ENCODE measurements around the gene MAP3K7.

Gene MAP3K7

GRCh38 chr6:90484385-90484784 lies 102.5 kb downstream of the MAP3K7 start:
- DNase-seq (ENCODE audit: low spot score): no peak

- no peak for DNase-seq (ENCODE audit: low spot score)
Observed at GRCh38 chr6:90483956-90484355, 102.9 kb downstream of the MAP3K7 start.

- DNase-seq (ENCODE audit: low spot score): no peak
Observed at GRCh38 chr6:90483116-90483839, 103.6 kb downstream of the MAP3K7 start.

DNA sequence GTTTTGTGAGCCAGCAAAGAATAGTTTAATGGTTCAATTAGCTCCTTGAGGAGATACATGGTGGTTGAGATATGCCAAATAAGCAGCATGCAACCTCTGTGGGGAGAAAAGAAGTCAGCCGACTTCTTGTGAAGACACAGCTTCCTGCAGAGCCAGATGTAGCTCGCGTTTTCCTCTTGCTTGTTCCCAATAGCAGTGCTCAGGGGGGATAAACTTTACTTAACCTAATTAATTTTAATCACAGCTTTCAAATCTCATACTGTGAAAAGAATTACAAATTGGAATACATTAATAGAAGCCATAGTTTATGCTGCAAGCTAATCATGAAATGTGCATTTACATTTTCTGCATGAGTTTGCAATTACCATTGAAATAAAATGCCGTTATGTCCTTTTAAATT lies 106.2 kb downstream of the MAP3K7 start:
- no peak for DNase-seq (ENCODE audit: low spot score)

GRCh38 chr6:90479603-90479926 lies 107.3 kb downstream of the MAP3K7 start:
- no peak for DNase-seq (ENCODE audit: low spot score)

DNA sequence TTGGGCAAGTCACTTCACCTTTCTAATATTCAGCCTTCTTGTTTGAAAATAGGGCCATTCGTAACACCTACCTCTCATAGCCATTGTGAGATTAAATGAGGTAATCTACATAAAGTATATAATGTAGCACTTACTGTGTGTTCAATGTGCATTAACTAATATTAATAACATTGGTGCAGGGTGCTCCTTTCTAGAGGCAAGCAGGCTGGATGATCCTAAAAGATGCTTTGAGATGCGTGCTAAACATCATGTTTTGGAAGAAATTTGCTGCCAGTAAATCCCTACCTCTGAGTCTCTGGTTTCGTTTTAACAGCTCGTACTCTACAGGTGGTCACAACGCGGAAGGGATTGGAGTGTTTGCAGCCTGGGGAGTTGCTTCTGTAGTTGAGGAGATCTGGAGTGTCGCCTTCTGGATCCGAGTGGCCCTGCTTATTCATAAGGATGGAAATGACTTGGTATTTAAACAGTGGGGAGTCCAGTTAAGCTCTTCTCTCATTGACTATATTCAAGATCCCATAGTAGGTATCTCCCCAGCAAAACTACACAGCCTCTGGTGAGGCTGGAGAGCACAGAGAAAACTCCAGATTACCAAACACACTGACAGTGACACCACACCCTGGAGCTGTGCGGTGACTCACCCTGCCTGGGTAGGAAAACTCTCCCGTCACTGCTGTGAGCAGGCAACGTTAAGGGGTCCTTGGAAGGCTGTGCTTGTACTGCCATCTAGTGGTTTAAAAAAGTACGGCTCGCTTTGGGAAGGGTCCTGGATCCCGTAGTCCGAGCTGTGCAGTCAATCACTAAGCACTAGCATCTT lies 107.9 kb downstream of the MAP3K7 start:
- peak; percentile 92 for DNase-seq (ENCODE audit: low spot score)

GRCh38 chr6:90478278-90478677 lies 108.6 kb downstream of the MAP3K7 start:
- no peak for DNase-seq (ENCODE audit: low spot score)

GRCh38 chr6:90477366-90477765 lies 109.5 kb downstream of the MAP3K7 start:
- no peak for DNase-seq (ENCODE audit: low spot score)

GRCh38 chr6:90472716-90473115 lies 114.2 kb downstream of the MAP3K7 start:
- peak; percentile 50 for DNase-seq (ENCODE audit: low spot score)

- DNase-seq (ENCODE audit: low spot score): no peak
Observed at GRCh38 chr6:90471263-90471662, 115.6 kb downstream of the MAP3K7 start.

DNA sequence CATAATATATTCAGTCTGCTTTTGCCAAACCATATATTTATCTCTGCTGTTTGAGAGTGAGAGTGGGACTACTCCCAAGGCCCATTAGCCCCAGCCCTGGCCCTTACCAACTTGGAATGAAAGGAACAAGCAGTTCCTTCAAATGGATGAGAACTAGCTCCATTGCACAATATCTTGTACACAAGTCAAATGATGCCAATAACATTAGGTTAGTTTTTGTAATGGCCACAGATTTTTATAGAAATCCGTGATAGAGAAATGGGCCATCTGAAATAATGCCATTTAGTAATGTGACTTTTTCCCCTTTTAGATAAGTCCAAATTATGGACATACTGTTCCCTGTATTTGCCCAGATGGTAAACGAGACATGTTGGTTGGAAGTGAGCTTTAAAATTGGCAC lies 117.0 kb downstream of the MAP3K7 start:
- DNase-seq (ENCODE audit: low spot score): no peak

DNA sequence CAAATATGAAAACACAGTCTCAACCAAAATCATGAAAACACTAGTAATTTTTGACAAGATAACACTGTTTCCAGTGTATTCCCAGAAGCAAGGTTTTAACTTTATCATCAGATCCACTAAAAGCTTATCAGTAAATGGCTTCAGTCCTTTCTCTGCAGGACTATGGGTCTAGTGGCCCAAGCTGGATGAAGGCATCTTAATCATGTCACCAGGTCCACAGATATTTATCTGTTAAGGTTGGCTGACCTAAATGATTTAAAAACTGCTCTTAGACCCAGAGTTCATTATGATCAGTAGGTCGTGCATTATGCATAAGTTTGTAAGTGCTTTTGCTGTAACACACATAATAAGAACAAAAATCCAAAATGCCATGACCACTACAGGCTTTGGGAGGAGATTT lies 118.0 kb downstream of the MAP3K7 start:
- DNase-seq (ENCODE audit: low spot score): no peak

DNA sequence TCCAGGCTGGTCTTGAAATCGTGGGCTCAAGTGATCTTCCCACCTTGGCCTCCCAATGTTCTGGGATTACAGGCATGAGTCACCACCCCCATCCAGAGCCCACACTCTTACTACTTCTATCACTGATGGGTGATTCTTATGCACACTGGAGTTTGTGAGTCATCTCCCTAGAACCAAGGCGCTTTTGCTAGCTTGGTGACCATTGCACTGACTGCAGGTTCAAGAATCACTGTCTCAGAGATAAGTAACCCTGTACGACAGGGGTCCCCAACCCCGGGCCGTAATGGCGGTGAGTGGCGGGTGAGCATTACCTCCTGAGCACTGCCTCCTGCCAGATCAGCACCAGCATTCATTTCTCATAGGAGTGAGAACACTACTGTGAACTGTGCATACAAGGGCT lies 118.8 kb downstream of the MAP3K7 start:
- no peak for DNase-seq (ENCODE audit: low spot score)

DNA sequence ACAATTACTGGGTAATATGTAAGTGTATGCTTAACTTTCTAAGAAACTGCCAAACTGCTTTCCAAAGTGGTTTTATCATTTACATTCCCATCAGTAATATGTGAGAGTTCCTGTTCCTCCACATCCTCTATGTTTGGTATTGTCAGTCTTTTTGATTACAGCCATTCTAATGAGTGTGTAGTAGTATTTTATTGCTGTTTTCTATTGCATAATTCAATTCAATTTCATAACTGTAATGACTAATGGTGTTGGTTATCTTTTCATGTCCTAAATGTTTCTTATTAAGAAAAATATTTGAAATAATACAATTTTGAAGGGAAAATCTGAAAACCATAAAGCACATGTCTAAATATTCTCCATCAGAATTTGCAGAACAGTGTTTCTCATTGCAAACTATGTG lies 119.3 kb downstream of the MAP3K7 start:
- no peak for DNase-seq (ENCODE audit: low spot score)

- peak; percentile 34 for DNase-seq (ENCODE audit: low spot score)
Observed at GRCh38 chr6:90466154-90466940, 120.5 kb downstream of the MAP3K7 start.

GRCh38 chr6:90465686-90466085 lies 121.2 kb downstream of the MAP3K7 start:
- no peak for DNase-seq (ENCODE audit: low spot score)

- DNase-seq (ENCODE audit: low spot score): no peak
Observed at GRCh38 chr6:90464507-90464906, 122.4 kb downstream of the MAP3K7 start.

DNA sequence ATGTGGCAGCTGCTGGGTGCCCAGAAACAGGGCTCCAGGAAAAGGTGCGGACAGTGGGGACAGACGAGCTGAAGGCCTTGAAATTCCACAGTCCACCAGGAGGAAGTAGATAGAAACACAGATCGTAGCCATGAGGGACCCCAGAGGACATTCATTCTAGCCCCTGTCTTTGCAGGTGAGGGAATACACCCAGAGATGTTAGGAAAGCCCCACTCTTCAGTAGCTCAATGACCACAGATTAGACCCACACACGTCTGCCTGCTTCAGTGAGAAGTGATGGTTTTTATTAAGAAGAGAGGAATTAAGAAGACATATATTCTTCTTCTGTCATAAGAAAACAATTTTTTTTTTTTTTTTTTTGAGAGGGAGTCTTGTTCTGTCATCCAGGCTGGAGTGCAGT lies 123.0 kb downstream of the MAP3K7 start:
- no peak for DNase-seq (ENCODE audit: low spot score)
